NCI-H2227 treated with DMSO at 0.1 percent for 48 hours (cell line): ENCODE results near the gene COQ8B.
"Not testable (repeated sequence)": the region's sequence is repeated elsewhere in the genome, so short reads cannot be mapped to it uniquely, and the experiment has no call there.

Source experiments
- DNase-seq: peaks from one replicate; lab custom pipeline; 2025; lab: John Stamatoyannopoulos, UW

The COQ8B gene

DNA sequence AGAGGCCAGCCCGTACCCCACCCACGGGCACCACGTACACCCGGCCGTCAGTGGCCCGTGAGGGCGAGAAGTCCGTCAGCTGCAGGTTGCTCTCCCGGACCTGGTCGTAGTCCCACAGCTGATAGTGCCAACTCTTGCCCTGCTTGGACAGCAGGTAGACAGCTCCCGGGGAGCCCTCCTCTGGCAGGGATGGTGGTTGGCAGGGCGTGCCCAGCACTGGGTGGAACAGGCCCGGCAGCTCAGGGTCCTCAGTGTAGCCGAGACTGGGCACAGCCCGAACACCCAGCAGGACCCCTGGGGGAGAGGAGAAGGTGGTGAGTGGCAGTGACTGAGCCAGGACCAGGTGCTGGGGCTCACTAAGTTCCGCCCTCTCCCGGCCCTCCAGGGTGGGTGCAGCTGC lies 25.8 kb upstream of the COQ8B start:
- no peak for DNase-seq

DNA sequence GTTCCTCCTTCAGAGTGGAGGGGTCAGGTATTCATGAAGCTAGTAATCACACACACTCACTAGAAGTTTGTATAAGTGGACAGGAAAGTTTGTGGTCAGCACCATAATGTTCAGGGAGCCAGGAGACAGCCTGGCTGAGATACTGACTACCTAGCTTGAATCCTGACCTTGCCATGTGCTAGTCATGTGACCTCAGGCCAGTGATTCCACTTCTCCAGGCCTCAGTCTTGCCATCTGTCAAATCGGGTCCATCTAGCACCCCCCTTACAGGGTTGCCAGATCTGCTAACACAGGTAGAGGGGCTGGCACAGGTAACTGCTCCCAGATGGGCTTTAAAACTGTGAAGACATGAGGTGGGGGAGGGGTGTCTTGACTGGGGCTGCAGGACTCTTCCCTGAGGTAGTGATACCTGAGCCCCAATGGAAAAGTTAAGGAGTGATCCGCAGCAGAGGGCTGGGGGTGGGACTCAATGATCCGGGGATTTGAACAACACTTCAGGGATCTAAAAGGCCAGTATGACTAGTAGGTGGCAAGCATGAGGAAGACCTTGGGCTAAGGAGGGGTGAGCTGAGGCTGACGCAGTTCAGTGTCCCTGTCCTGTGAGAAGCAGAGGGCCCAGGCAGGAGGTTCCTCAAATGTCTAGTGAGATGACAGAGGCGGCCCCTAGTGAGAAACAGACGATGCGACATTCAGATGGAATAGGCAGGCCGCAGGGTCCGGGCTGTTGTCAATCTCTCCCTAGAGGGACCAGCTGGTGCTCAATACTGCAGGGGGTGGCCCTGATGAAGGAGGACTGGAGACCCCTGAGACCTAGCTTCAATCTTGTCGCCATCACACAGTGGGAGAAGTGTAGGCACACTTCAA lies 25.1 kb upstream of the COQ8B start:
- DNase-seq: no peak

DNA sequence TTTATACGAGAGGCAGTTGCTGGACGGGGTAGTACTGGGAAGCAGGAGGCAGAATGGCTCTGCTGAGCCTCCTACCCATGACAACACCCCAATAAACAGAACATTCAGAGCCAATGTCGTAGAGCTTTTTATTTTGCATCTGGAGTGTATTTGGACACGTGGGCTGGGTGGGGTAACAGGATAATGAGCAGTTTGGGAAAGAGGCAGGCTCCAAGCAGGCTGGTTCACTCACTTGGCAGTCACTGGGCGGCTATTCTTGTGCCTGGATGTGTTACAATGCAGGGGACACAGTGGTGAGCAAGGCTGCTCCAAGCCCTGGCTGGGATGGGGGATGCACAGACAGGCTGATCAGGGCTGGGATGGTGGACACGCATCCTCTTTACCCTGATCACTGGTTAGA lies 24.1 kb upstream of the COQ8B start:
- peak; percentile 76 for DNase-seq

DNA sequence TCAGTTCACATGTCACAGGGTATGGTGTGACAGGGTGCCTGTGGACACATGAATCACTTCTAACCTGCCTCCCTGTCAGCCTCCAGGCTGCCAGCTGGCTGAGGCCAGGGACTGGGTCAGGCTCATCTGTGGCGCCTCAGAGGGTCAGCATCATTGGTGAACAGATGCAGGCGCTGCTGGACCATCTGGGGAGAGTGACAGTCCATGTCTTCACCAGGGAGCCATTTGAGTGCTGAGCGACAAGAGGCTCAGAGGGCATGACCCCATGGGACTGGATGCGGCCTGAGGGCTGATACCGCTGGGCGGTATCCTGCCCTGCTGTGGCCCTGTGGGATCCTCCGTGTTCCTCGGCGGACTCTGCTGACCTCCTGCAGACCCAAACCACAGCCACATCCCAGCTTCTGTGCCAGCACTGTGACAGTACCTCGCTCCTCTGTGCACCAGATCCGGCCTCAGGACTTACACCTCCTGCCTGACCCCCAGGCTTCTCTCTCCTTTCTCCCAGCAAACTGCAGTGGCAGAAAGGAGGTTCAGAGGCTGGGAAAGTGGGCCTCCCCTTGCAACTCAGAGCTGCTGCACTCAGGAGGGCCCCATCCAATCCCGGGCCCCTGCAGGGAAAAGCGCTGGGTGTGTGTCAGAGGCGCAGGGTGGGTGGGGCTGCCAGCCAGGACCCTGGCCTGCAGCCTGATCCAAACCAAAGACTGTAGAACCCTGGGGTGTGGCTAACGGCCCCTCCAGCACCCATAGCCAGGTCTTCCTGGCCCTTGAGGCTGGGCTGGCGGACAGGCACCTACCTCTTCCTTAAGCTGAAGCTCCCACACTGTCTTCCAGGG lies 23.4 kb upstream of the COQ8B start:
- DNase-seq: no peak

DNA sequence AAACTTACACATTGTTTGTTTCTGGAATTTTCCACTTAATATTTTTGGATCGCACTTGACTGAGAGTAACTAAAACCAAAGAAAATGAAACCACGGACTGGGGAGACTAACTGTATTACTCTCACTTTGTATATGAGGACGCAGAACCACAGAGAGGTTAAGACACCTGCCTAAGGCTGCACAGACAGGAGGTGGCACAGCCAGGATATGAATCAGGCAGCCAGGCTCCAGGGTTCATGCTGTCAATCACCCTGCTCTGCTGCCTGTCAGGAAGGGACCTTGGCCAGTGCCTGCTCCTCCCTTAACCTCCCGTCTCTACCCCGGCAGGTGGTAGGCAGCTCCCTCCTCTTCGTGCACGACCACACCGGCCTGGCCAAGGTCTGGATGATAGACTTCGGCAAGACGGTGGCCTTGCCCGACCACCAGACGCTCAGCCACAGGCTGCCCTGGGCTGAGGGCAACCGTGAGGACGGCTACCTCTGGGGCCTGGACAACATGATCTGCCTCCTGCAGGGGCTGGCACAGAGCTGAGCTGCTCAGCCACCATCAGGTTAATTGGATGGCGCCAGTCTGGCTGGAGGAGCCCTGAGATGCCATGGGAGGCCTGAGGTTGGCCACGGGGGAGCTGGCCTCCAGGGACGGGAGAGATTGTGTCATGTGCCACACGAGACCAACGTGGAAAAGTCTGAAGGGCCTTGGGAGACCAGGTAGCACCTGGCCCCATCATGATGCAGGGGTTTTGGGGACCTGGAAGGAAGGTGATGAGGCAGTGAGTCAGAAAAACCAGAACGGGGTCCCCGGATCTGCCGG lies 22.5 kb upstream of the COQ8B start:
- no peak for DNase-seq

DNA sequence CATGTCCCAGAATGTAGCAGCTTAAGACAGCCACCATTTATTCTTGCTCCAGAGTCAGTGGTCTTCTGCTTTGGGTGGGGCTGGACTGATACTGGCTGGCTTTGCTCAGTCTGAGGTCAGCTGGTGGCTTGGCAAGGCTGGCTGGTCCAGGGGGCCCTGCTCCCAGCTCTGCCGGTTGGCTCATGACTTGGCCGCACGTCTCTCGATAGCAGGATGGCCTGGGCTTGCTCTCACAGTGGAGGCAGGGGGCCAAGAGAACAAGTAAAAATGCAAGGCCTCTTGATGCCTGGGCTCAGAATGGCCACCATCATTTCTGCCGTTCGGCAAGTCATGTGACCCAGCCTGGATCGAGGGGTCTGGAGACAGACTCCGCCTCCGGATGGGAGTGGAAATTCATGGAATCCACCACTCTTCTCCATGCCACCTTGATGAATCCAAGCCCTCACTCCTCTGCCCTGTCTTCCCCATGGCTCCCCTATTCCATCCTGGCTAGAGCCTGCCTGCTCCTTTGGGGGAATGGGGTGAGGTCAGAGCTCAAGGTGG lies 20.5 kb upstream of the COQ8B start:
- no peak for DNase-seq

DNA sequence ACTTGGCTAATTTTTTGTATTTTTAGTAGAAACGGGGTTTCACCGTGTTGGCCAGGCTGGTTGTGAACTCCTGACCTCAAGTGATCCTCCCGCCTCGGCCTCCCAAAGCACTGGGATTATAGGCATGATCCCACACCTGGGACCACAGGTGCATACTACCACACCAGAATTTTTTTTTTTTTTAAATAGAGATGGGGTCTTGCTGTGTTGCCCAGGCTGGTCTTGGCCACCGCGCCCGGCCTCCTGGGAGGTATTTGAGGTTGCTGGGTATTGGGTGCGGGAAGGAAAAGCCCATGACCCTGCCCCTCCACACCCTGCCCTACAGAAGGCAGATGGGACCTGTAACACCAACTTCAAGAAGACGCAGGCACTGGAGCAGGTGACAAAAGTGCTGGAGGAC lies 20.0 kb upstream of the COQ8B start:
- DNase-seq: no peak

DNA sequence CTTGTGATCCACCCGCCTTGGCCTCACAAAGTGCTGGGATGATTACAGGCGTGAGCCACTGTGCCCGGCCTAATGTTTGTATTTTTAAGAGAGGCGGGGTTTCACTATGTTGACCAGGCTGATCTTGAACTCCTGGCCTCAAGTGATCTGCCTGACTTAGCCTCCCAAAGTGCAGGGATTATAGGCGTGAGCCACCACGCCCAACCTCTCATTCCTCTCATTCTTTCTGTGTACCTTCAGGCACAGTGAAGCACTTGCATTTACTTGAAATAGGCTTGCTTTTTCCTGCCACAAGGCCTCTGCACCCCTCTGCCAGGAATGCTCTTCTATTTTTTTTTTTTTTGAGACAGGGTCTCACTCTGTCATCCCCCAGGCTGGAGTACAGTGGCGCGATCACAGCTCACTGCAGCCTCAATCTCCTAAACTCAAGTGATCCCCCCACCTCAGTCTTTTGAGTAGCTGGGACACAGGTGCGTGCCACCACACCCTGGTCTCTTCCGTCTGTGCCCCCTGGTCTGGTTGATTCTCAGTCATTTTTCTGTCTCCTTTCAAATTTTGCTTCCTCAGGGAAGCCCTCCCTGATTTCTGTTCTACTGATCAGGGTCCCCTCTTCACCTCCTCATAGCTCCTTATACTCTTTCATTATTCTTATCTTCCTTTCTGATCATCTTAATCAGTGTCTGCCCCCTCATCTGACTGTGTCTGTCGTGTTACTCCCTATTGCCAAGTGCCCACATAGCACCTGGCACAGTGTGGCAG lies 18.5 kb upstream of the COQ8B start:
- DNase-seq: no peak

DNA sequence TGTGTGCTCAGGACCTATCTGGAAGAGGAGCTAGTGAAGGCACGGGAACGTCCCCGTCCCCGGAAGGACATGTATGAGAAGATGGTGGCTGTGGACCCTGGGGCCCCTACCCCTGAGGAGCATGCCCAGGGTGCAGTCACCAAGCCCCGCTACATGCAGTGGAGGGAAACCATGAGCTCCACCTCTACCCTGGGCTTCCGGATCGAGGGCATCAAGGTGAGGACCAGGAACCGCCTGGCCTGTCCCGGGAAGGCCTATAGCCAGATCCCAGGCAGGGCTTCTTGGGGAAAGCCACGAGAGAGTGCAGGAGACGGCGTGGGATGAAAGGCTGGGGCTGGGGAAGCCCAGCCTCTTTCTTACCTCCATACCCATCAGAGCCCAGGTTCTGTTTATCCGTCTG lies 16.5 kb upstream of the COQ8B start:
- DNase-seq: no peak

DNA sequence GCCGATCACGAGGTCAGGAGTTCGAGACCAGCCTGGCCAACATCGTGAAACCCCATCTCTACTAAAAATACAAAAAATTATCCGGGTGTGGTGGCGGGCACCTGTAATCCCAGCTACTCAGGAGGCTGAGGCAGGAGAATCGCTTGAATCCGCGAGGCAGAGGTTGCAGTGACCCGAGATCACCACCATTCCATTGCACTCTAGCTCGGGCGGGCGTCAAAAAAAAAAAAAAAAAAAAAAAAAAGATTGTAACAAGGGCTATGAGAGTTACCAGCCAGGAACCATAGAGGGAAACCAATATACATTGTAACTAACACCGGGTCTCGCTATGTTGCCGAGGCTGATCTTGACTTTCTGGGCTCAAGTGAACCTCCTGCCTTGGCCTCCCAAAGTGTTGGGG lies 15.6 kb upstream of the COQ8B start:
- DNase-seq: not testable (repeated sequence)

DNA sequence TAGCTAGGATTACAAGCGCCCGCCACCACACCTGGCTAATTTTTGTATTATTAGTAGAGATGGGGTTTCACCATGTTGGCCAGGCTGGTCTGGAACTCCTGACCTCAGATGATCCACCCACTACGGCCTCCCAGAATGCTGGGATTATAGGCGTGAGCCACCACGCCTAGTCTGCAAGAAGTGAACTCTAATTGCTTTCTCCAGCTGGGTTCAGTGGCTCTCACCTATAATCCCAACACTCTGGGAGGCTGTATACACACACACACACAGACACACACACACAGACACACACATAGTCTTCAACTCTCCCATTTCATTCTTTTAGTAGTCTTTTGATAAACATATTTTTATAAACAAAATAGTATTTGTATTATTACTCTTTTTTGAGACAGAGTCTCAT lies 13.4 kb upstream of the COQ8B start:
- not testable (repeated sequence) for DNase-seq

DNA sequence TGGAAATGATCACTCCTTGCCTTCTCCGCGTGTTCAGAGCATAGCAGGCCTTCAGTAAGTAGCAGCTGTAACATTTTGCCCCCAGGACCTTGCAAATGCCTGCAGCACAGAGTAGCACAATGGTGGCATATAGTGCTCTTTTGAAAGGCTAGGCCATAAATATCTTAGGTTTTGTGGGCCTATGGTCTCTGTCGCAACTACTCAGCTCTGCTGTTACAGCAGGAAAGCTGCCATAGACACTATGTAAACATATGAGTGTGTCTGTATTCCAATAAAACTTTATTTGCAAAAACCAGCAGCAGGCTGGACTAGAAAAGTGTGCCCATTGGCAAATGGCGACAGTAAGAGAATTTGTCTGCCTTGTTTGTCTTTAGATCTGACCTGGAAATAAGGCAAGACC lies 9.6 kb upstream of the COQ8B start:
- DNase-seq: no peak

DNA sequence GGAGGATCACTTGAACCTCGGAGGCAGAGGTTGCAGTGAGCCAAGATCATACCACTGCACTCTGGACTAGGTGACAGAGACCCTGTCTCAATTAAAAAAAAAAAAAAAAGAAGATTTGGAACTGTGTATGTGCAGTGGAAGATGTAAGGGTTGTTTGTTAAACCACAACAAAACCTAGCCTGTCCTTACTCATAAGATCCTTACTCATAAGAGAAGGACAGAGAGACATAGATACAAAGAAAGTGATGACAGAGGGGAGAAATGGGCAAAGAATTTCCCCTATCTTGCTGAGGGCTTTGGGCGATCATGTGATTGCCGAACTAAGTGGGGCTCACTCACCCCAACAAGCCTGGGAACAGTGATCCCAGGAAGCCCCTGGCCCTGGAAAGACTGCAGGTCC lies 8.2 kb upstream of the COQ8B start:
- no peak for DNase-seq

DNA sequence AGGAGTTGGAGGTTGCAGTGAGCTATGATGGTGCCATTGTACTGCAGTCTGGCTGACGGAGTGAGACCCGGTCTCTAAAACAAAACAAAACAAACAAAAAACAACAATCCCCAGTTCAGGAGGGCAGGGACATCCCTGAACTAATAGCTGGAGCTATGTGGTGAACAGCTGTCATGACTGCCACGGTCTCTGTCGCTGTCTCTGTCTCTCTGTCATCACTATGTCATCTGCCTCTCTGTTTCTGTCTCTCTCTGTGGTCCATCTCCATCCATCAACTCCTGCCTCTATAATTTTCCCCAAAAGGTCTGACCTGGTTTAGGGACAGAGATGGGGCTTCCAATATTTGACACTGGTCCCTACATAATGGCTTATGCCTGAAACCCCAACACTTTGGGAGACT lies 7.6 kb upstream of the COQ8B start:
- DNase-seq: no peak

DNA sequence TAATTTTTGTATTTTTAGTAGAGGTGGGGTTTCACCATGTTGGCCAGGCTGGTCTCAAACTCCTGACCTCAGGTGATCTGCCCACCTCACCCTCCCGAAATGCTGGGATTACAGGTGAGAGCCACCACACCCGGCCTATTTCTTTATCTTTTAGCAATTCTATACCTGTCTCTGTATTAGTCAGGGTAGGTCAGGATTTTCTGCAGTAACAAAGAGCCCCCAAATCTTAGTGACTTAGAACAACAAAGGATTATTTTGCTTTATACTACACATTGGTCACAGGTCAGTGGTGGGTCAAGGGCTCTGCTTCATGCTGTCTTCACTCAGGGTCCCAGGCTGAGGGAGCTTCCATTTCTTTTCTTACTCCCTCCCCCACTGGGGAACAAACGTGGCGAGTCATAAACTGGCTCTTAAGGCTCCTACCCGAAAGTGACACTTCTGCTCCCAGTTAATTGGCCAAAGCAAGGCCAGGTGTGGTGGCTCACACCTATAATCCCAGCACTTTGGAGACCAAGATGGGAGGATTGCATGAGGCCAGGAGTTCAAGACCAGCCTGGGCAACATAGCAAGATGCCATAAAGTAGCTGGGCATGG lies 7.1 kb upstream of the COQ8B start:
- no peak for DNase-seq

DNA sequence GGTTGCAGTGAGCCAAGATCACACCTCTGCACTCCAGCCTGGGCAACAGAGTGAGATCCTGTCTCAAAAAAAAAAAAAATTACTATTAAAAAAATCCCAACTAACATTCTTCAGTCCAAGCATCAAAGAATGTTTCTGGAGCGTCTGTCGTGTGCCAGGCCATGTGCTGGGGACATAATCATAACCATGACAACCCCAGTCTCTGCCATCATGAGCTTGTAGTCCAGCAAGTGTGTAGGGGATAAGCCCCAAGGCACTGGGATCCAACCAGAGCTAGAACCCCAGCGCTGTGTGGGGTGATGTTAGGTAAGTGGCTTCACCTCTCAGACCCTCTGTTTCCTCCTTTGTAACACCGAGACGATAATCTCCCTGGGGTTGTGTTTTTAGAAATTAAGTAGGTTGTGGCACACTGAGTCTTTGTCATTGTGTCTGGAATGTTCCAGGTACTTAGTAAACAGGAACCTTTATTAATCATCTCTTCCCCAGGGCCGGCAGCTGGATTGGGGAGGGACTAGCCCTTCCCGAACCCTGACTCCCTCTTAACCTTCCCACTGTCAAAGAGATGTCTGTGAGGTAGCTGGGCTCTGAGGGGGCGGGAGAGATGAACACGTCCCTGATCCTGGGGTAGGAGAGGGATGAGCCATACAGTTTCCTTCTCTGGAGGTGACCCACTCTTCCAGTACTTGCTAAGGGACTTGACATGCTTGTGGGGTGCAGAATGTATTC lies 5.4 kb upstream of the COQ8B start:
- no peak for DNase-seq

DNA sequence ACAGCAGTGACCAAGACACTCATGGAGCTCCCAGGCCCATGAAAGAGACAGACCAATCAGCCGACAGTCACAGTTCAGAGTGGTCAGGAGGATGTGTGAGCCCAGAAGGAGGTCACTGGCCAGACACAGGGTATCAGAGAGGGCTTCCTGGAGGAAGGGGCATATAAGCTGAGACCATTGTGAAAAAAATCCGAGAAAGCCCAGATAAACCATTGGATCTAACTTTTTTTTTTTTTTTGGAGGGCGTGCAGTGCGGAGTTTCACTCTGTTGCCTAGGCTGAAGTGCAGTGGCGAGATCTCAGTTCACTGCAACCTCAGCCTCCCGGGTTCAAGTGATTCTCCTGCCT lies 4.4 kb upstream of the COQ8B start:
- no peak for DNase-seq

DNA sequence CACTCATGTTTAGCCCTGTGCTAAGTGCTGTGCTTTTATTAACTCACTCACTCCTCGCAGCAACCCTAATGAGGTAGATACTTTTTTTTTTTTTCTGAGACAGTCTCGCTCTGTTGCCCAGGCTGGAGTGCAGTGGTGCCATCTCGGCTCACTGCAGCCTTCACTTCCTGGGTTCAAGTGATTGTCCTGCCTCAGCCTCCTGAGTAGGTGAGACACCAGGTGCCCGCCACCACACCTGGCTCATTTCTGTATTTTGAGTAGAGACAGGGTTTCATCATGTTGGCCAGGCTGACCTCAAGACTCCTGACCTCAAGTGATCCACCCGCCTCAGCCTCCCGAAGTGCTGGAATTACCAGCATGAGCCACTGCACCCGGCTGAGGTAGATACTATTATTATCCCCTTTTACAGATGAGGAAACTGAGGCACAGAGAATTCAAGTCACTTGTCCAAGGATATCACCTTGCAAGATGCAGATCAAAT lies 2.8 kb upstream of the COQ8B start:
- DNase-seq: no peak

DNA sequence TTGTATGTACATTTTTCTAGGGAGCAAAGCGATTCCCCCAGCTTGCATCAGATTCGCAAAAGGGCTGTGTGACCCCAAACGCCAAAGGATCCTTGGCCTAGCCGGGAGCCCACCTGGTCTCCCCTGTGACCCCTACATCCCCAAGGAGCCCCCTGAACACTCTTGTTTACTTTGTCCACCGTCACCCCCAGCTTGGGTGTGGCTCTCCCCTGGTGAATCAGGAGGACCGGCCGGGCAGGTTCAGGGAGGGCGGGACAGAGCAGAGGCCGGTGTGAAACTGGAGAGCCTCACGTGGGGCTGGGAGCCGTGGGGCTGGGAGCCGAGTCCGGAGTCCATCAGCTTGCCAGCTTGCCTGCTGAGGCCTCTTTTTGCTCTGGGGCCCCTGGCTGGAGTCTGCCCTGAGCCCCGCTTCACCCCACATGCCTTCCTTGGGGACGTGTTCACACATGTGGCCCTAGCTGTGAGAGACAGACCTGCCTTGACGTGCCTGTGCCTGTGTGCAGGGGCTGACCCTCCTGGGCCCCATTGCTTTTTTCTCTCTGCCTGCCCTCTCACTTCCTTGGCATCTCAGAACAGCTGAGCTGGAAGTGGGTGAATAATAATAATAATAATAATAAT lies 2.2 kb upstream of the COQ8B start:
- DNase-seq: no peak
